A549 (cell line): ENCODE data around the gene FXYD3. TPM values are rescaled to one million over a fixed set of nuclear protein-coding genes. Genes with fewer than 3 reads are reported as not detected.
A peak's percentile ranks its signal among the peaks of the same experiment; 100 is the strongest.

Source experiments
- ATAC-seq, 2 experiments: fragments of 200-7000 bp in 1 of 2; fragments of >200 bp in 1 of 2; cut with Nextera tagmentation in 1 of 2; cut with Tn5 transposase in 1 of 2; 3 replicates each; pipeline versions ENCODE4 v1.8.0 to v1.9.1; 2018 to 2020; ENCODE audit warnings: mild to moderate bottlenecking in 1 of 2, moderate library complexity in 1 of 2
- CTCF ChIA-PET: fragments of 300-600 bp; sonication (Branson Sonifier 250); formaldehyde crosslinking; extraction: SDS; loops from one replicate; lab custom pipeline; 2021; ENCODE audit warnings: antibody characterized with exemption, inconsistent platforms; lab: Yijun Ruan, JAX
- POLR2A ChIA-PET: fragments of 350-600 bp; formaldehyde crosslinking; extraction: SDS; loops from one replicate; lab custom pipeline; 2021; ENCODE audit warnings: antibody characterized with exemption, inconsistent platforms; lab: Yijun Ruan, JAX
- DNase-seq, 2 experiments: peaks; one replicate each; pipeline versions ENCODE4 v3.0.0 to v3.0.0-alpha.2; 2011 to 2016; ENCODE audit warnings: low read depth in 1 of 2, low spot score in 1 of 2
- FAIRE-seq: peaks from 2 replicates; lab custom pipeline; 2011; peaks lifted over from hg19 to GRCh38; lab: Jason Lieb, UNC
- H3K27ac ChIP-seq, 2 experiments: fragments of >200 bp; sonication (Bioruptor Twin); formaldehyde crosslinking; 3 replicates each; pipeline ENCODE4 v1.5.1; 2016 to 2017
- H3K4me1 ChIP-seq: fragments of >200 bp; sonication (Bioruptor Twin); formaldehyde crosslinking; 3 replicates; pipeline ENCODE4 v1.6.1; 2016
- H3K4me2 ChIP-seq: fragments of >200 bp; sonication (Bioruptor Twin); formaldehyde crosslinking; 3 replicates; pipeline ENCODE4 v1.6.1; 2016
- H3K4me3 ChIP-seq: fragments of >200 bp; sonication (Bioruptor Twin); formaldehyde crosslinking; 3 replicates; pipeline ENCODE4 v1.5.1; 2016
- H3K9me3 ChIP-seq: fragments of >200 bp; sonication (Bioruptor Twin); formaldehyde crosslinking; 3 replicates; pipeline ENCODE4 v1.6.1; 2016
- ATOH8 ChIP-seq: fragments of 250-450 bp; sonication (Bioruptor Pico); IDR thresholded peaks from 2 replicates; pipeline ENCODE4 v1.5.0; 2020; ENCODE audit warnings: low read depth, mild to moderate bottlenecking, moderate library complexity
- BHLHE40 ChIP-seq: IDR thresholded peaks from 2 replicates; pipeline ENCODE4 v1.6.1; 2012; ENCODE audit warnings: low read depth, low read length, inconsistent platforms
- CEBPB ChIP-seq, 2 experiments: fragments of >200 bp in 1 of 2; sonication (Bioruptor Twin) in 1 of 2; formaldehyde crosslinking in 1 of 2; IDR thresholded peaks; 2 replicates each; pipeline ENCODE4 v1.6.1; 2012 to 2016
- CHD4 ChIP-seq: fragments of 200-600 bp; sonication (generic); IDR thresholded peaks from 2 replicates; pipeline ENCODE4 v1.6.1; 2016; ENCODE audit warnings: antibody characterized with exemption, mild to moderate bottlenecking, borderline replicate concordance
- EHMT2 ChIP-seq: fragments of 200-600 bp; sonication (generic); IDR thresholded peaks from 2 replicates; pipeline ENCODE4 v1.6.1; 2016; ENCODE audit warnings: antibody characterized with exemption, low read depth, mild to moderate bottlenecking, moderate library complexity
- EP300 ChIP-seq, 2 experiments: fragments of >200 bp; sonication (Bioruptor Twin); formaldehyde crosslinking; IDR thresholded peaks; 2 replicates in 1 of 2; 3 replicates in 1 of 2; pipeline ENCODE4 v1.6.1; 2016 to 2017
- FOXS1 ChIP-seq: fragments of 250-450 bp; sonication (Bioruptor Pico); IDR thresholded peaks from 2 replicates; pipeline ENCODE4 v1.5.0; 2020; ENCODE audit warnings: mild to moderate bottlenecking, moderate library complexity
- GATA3 ChIP-seq: IDR thresholded peaks from 2 replicates; pipeline ENCODE4 v1.6.1; 2012; ENCODE audit warnings: borderline replicate concordance
- HES2 ChIP-seq: fragments of >200 bp; sonication (Bioruptor Twin); formaldehyde crosslinking; IDR thresholded peaks from 2 replicates; pipeline ENCODE4 v1.6.1; 2016
- HEYL ChIP-seq: fragments of 250-450 bp; sonication (Bioruptor Pico); IDR thresholded peaks from 2 replicates; pipeline ENCODE4 v1.8.0; 2021; ENCODE audit warnings: mild to moderate bottlenecking, moderate library complexity
- HMGXB4 ChIP-seq: fragments of 250-450 bp; sonication (Bioruptor Pico); IDR thresholded peaks from 2 replicates; pipeline ENCODE4 v1.5.0; 2021; ENCODE audit warnings: mild to moderate bottlenecking, moderate library complexity, borderline replicate concordance
- HOXA7 ChIP-seq: fragments of 250-450 bp; sonication (Bioruptor Pico); IDR thresholded peaks from 2 replicates; pipeline ENCODE4 v1.5.0; 2020; ENCODE audit warnings: mild to moderate bottlenecking, moderate library complexity
- HOXB5 ChIP-seq: fragments of 250-450 bp; sonication (Bioruptor Pico); IDR thresholded peaks from 2 replicates; pipeline ENCODE4 v1.5.0; 2020; ENCODE audit warnings: mild to moderate bottlenecking, moderate library complexity
- JUN ChIP-seq, 2 experiments: fragments of >200 bp; sonication (Bioruptor Twin); formaldehyde crosslinking; IDR thresholded peaks; 2 replicates in 1 of 2; 3 replicates in 1 of 2; pipeline ENCODE4 v1.6.1; 2016 to 2017
- KDM1A ChIP-seq: fragments of 200-600 bp; sonication (generic); IDR thresholded peaks from 2 replicates; pipeline ENCODE4 v1.6.1; 2016; ENCODE audit warnings: low read depth, mild to moderate bottlenecking
- MAFK ChIP-seq: fragments of 450-650 bp; IDR thresholded peaks from 2 replicates; pipeline ENCODE4 v1.6.1; 2014; ENCODE audit not compliant: partially characterized antibody
- NFE2L2 ChIP-seq: fragments of 150-350 bp; conservative IDR thresholded peaks from 2 replicates; pipeline ENCODE4 v1.6.1; 2014; ENCODE audit warnings: low read length
- NR3C1 ChIP-seq: fragments of >200 bp; sonication (Bioruptor Twin); formaldehyde crosslinking; IDR thresholded peaks from 3 replicates; pipeline ENCODE4 v1.6.1; 2017
- PHF8 ChIP-seq: fragments of 200-600 bp; sonication (generic); IDR thresholded peaks from 2 replicates; pipeline ENCODE4 v1.6.1; 2016; ENCODE audit warnings: low read depth, mild to moderate bottlenecking, antibody characterized with exemption, moderate library complexity, borderline replicate concordance
- POLR2A ChIP-seq: IDR thresholded peaks from 2 replicates; pipeline ENCODE4 v1.6.1; 2012; ENCODE audit warnings: mild to moderate bottlenecking, low read length
- POLR2AphosphoS2 ChIP-seq: conservative IDR thresholded peaks from 2 replicates; pipeline ENCODE4 v1.6.1; 2012; ENCODE audit warnings: low read length, improper control_type of control experiment, inconsistent platforms
- RARB ChIP-seq: fragments of 250-450 bp; sonication (Bioruptor Pico); IDR thresholded peaks from 2 replicates; pipeline ENCODE4 v1.8.0; 2021; ENCODE audit warnings: mild to moderate bottlenecking, moderate library complexity
- RCOR1 ChIP-seq: fragments of 150-350 bp; IDR thresholded peaks from 2 replicates; pipeline ENCODE4 v1.6.1; 2014; ENCODE audit warnings: antibody characterized with exemption, low read length, low read depth
- RNF2 ChIP-seq: fragments of 200-600 bp; sonication (generic); IDR thresholded peaks from 2 replicates; pipeline ENCODE4 v1.6.1; 2016; ENCODE audit warnings: low read depth, mild to moderate bottlenecking, antibody characterized with exemption, moderate library complexity, borderline replicate concordance
- SMC3 ChIP-seq: fragments of >200 bp; sonication (Bioruptor Twin); formaldehyde crosslinking; IDR thresholded peaks from 3 replicates; pipeline ENCODE4 v1.6.1; 2018; ENCODE audit warnings: inconsistent platforms
- SREBF2 ChIP-seq: fragments of 450-650 bp; IDR thresholded peaks from 2 replicates; pipeline ENCODE4 v1.6.1; 2014; ENCODE audit warnings: mild to moderate bottlenecking, moderate library complexity
- TFCP2L1 ChIP-seq: fragments of 250-450 bp; sonication (Bioruptor Pico); IDR thresholded peaks from 2 replicates; pipeline ENCODE4 v1.5.0; 2021; ENCODE audit warnings: mild to moderate bottlenecking
- USF2 ChIP-seq: fragments of 450-650 bp; IDR thresholded peaks from 2 replicates; pipeline ENCODE4 v1.6.1; 2014; ENCODE audit warnings: antibody characterized with exemption
- ZC3H11A ChIP-seq: fragments of 450-650 bp; IDR thresholded peaks from 2 replicates; pipeline ENCODE4 v1.6.1; 2014; ENCODE audit warnings: antibody characterized with exemption, mild to moderate bottlenecking
- WGBS: methylation state at CpG from one replicate; pipeline ENCODE4 v1.1.6; 2017; ENCODE audit errors: missing lambda C conversion rate; 5-methylcytosine and 5-hydroxymethylcytosine counted together
- polyA plus RNA-seq, 4 experiments: library from polyadenylated mRNA; depleted of rRNA in 3 of 4; stranded (reverse); fragments of >200 nt; fragmentation: RNase III in 1 of 4; extraction: RNeasy Plus Mini Kit Qiagen cat#74134 plus additional on column Dnase treatment in 1 of 4; gene quantifications; 2 replicates in 3 of 4; 3 replicates in 1 of 4; pipeline ENCODE4 v1.2.3, GENCODE V29; 2011 to 2017

FXYD3 gene
- polyA plus RNA-seq, 2 of the 4 experiments (the other 2 are of a cell fraction): 0.32 TPM; not detected in 1

- TF ChIP-seq ZC3H11A (no peak), HES2 (no peak), EP300 (IDR thresholded peaks at IDR 0.05) (no peak), NR3C1 (no peak), EHMT2 (no peak), SMC3 (no peak), RARB (CRISPR knock-in tag) (no peak), JUN (IDR thresholded peaks at IDR 0.05) (no peak), RCOR1 (no peak)
- FAIRE-seq (peak; percentile 61), ATAC-seq (no peak), DNase-seq (no peak)
- Histone ChIP-seq H3K4me3 (no peak overlapping the region), H3K9me3 (peaks cover 22% of the 10 kb centered on the region), H3K27ac (no peak overlapping the region), H3K4me2 (no peak overlapping the region), H3K4me1 (no peaks in the 10 kb centered on the region)
- WGBS: 77% methylated on average over 1 of the region's 1 CpG
- ChIA-PET CTCF (interaction anchor here (0.8 to 4.0 kb wide), 17 partner anchors 11 to 425 kb away, joined by 3 to 32 read pairs (median 7); no protein-coding TSS in a partner anchor), POLR2A (no interaction called here)
Measured at GRCh38 chr19:35069696-35070095, 45.9 kb upstream of the FXYD3 start.

- Histone ChIP-seq H3K27ac (no peak overlapping the region), H3K9me3 (peaks cover 22% of the 10 kb centered on the region), H3K4me2 (no peak overlapping the region), H3K4me1 (no peaks in the 10 kb centered on the region), H3K4me3 (no peak overlapping the region)
- CTCF ChIA-PET: interaction anchor here (0.6 to 4.0 kb wide), 21 partner anchors 9 to 98 kb away, joined by 3 to 32 read pairs (median 6); partner anchors contain the start of gene LGI4
- ATAC-seq (no peak), DNase-seq (peak in 1 of 2 experiments; percentile 50), FAIRE-seq (no peak)
- 4% methylated on average over 3 of the region's 3 CpGs for WGBS
- POLR2A ChIA-PET: no interaction called here
- TF ChIP-seq HOXB5 (CRISPR knock-in tag): no peak
Measured at GRCh38 chr19:35070471-35070870, 45.2 kb upstream of the FXYD3 start.

- WGBS: 44% methylated on average over 10 of the region's 10 CpGs
- H3K4me1 ChIP-seq: no peaks in the 10 kb centered on the region
- peak; percentile 16 to 28; a peak in 2 of 6 replicates for ATAC-seq
- H3K27ac ChIP-seq: no peak overlapping the region
- FAIRE-seq: no peak
- ChIA-PET POLR2A (no interaction called here), CTCF (interaction anchor here (1.1 to 2.9 kb wide), 4 partner anchors 10 to 29 kb away, joined by 3 to 13 read pairs (median 8); no protein-coding TSS in a partner anchor)
- no peak for DNase-seq
- peaks cover 22% of the 10 kb centered on the region for H3K9me3 ChIP-seq
- TF ChIP-seq CHD4: no peak
- TF ChIP-seq TFCP2L1: no peak
- no peak for TF ChIP-seq ZC3H11A
- no peak for TF ChIP-seq POLR2AphosphoS2
- TF ChIP-seq POLR2A: no peak
- TF ChIP-seq FOXS1 (CRISPR knock-in tag): no peak
- no peak for TF ChIP-seq RNF2
- no peak for TF ChIP-seq HEYL (CRISPR knock-in tag)
- H3K4me3 ChIP-seq: no peak overlapping the region
- no peak overlapping the region for H3K4me2 ChIP-seq
Measured at GRCh38 chr19:35073516-35073915, 42.1 kb upstream of the FXYD3 start.

GRCh38 chr19:35073941-35074340 is 41.7 kb upstream of the FXYD3 start:
- no peak for TF ChIP-seq GATA3
- no peak for TF ChIP-seq NFE2L2
- TF ChIP-seq MAFK: no peak
- no peak for TF ChIP-seq RNF2
- TF ChIP-seq EHMT2: no peak
- no peak for TF ChIP-seq NR3C1
- TF ChIP-seq EP300 (IDR thresholded peaks at IDR 0.05): no peak
- no peak for TF ChIP-seq FOXS1 (CRISPR knock-in tag)
- no peak for TF ChIP-seq HOXA7 (CRISPR knock-in tag)
- no peak for TF ChIP-seq PHF8
- TF ChIP-seq KDM1A: no peak
- no peak for TF ChIP-seq SREBF2
- TF ChIP-seq USF2: no peak
- TF ChIP-seq CEBPB (IDR thresholded peaks at IDR 0.05): no peak
- no peak for TF ChIP-seq HMGXB4 (CRISPR knock-in tag)
- no peak for TF ChIP-seq BHLHE40
- TF ChIP-seq JUN (IDR thresholded peaks at IDR 0.05): no peak
- TF ChIP-seq HES2: no peak
- TF ChIP-seq ATOH8 (CRISPR knock-in tag): no peak
- FAIRE-seq (no peak), DNase-seq (no peak), ATAC-seq (peak in 1 of 2 experiments; percentile 3; a peak in 1 of 6 replicates)
- 12% methylated on average over 8 of the region's 8 CpGs for WGBS
- no peak overlapping the region for H3K27ac ChIP-seq
- no peak overlapping the region for H3K4me3 ChIP-seq
- no peak overlapping the region for H3K4me2 ChIP-seq
- H3K4me1 ChIP-seq: no peaks in the 10 kb centered on the region
- POLR2A ChIA-PET: no interaction called here
- CTCF ChIA-PET: interaction anchor here (0.7 to 2.9 kb wide), 7 partner anchors 10 to 41 kb away, joined by 3 to 13 read pairs (median 5); no protein-coding TSS in a partner anchor
- H3K9me3 ChIP-seq: peaks cover 22% of the 10 kb centered on the region
